NCI-H146 treated with DMSO at 0.1 percent for 48 hours (cell line): ENCODE measurements around the gene PHF20.
"Not testable (repeated sequence)": the region's sequence is repeated elsewhere in the genome, so short reads cannot be mapped to it uniquely, and the experiment has no call there.

ENCODE experiments used
- DNase-seq: peaks from one replicate; lab custom pipeline; 2025; ENCODE audit not compliant: unreplicated experiment; lab: John Stamatoyannopoulos, UW

Gene PHF20

GRCh38 chr20:35838205-35838604, 66.4 kb downstream of the PHF20 start:
- DNase-seq = no peak

GRCh38 chr20:35839904-35840303, 68.1 kb downstream of the PHF20 start:
- DNase-seq = no peak

- DNase-seq = no peak
These were observed 68.6 kb downstream of the PHF20 start for GRCh38 chr20:35840421-35840820.

DNA sequence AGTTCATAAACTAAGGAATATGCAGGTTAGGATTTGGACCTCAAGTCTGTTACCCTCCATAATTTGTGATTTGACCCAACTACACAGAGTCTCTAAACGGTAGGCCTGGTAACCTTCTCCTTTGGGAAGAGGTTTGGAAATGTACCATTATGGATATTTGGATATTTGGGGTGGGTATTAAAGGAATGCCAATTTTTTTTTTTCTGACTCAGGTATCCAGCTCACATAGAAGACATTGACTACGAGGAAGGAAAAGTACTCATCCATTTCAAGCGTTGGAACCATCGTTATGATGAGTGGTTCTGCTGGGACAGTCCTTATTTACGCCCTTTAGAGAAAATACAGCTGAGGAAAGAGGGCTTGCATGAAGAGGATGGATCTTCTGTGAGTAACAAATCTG, 70.5 kb downstream of the PHF20 start:
- DNase-seq = no peak

- not testable (repeated sequence) for DNase-seq
These were observed 72.1 kb downstream of the PHF20 start for GRCh38 chr20:35843894-35844293.

- DNase-seq = no peak
These were observed 73.7 kb downstream of the PHF20 start for GRCh38 chr20:35845561-35845960.

DNA sequence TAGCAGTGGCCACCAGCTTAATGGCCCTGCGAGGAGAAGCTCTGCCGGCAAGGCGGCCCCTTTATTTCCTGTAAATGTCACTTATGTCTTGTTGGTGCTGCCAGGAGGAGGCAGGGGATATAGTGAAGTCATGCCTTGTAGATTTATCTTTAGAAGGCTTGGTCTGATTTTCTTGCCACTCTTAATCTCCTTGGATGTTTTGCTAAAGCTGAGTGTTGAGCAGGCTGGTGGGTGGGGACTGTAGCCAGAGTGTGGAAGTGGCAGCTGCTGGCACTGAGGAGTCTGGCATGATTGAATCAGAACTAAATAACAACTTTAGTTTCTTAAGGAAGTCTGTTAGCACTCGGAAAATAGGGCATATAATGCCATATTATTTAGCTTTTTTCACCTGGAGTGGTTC, 77.9 kb downstream of the PHF20 start:
- no peak for DNase-seq

DNA sequence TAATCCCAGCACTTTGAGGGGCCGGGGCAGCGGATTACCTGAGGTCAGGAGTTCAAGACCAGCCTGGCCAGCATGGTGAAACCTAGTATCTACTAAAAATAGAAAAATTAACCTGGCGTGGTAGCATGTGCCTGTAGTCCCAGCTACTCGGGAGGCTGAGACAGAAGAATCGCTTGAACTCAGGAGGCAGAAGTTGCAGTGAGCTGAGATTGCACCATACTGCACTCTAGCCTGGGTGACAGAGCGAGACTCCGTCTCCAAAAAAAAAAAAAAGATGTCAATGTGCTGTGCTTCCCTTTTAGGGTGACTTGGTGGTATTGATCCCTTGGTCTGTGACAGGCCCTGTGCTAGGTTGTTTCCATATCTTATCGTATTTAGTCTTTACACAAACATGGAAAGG, 79.8 kb downstream of the PHF20 start:
- DNase-seq = not testable (repeated sequence)

- DNase-seq = no peak
These were observed 83.0 kb downstream of the PHF20 start for GRCh38 chr20:35854713-35855348.

GRCh38 chr20:35855641-35856040, 83.8 kb downstream of the PHF20 start:
- DNase-seq = not testable (repeated sequence)

GRCh38 chr20:35856866-35857265, 85.1 kb downstream of the PHF20 start:
- DNase-seq = no peak

DNA sequence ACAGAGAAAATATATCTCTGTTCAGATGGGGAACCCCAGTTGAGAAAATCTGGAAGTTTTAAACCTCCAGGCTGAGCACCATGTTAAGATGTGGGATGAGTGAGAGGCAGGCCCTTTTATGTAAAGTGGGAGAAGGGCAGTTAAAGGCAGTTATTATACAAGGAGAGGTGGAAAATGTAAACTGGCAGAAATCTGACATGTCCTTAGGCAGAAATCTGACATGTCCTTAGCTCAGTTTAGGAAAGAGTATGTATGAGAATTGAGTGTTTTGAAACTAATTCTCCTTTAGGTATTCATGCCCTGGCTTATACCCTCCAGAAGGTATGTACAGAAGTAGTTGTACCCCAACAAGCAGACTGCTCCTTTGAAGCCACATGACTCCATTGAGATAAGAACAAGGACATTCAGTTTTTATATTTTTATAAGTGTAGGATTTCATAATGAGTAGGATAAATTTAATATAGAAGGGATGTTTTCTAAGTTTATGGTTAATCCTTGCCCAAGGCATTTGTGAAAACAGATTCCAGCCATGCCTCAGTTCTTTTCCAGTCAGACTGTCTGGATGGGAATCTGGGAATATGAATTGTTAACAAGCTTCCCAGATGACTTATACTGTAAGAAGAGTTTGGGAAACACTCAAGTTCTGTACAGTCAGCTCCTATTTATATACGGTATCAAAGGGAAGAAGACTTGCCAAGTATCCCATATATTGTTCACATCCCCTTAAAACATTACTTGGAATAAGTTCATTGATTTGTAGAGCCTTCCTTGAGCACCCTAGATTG, 94.8 kb downstream of the PHF20 start:
- no peak for DNase-seq

DNA sequence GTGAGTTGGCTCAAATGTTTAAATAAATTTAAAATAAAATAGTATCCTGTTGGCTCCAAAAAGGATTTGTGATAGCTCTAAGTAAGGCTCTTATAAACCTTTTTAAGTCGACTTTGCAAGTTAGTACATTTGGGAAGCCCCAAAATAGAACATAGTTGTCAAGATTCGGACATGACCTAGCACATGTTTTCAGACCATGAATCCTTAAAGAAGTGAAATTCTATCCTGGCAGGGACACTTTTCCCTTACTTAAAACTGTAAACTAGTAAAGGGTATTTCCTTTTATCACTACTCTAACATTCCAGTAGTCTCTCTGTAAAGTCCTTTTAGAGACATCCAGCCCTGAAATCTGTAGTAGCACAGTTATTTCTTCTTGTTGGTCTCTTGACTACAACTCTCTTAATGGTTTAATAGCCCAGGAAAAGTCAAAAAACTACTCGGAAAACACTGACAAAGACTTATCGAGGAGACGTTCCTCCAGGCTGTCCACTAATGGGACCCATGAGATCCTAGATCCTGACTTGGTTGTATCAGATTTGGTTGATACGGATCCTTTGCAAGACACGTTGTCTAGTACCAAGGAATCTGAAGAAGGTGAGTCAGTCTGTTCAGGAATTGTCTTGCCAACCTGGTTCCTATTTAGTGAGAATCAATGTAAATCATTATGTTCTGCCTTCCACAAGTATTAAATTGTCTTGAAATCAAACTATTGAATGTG, 98.9 kb downstream of the PHF20 start:
- no peak for DNase-seq

DNA sequence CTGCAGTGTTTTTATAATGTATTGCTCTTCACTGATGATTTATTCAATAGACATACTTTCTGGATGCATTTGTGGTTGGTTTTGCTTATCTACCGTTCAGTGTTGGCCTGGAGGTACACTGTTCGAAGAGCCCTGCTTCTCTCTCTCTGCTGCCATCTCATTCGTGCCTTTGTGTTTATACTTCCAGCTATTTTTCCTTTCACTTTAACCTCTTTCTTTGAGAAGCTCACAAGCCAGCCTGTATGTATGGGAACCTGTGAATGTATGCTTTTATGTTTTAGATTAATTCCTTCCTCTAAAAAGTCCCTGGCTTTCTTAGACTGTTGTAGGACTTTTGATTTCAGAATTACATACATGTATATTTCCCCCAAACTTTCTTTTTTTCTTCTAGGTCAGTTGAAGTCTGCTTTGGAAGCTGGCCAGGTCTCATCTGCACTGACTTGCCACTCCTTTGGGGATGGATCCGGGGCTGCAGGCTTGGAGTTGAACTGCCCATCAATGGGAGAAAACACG, 99.5 kb downstream of the PHF20 start:
- no peak for DNase-seq

DNA sequence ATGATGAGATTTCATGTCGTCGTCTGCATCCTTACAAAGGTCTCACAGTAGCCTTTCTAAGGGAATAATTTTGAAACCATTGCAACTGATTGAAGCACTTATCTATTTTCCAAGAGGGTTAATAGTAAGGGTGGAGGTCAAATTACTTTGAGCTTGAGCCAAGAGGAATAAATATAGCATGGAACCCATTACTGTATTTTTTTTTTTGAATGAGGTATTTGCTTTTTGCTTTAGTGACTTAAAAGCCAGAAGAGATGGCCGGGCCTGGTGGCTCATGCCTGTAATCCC, 104.2 kb downstream of the PHF20 start:
- DNase-seq = peak; percentile 25

DNA sequence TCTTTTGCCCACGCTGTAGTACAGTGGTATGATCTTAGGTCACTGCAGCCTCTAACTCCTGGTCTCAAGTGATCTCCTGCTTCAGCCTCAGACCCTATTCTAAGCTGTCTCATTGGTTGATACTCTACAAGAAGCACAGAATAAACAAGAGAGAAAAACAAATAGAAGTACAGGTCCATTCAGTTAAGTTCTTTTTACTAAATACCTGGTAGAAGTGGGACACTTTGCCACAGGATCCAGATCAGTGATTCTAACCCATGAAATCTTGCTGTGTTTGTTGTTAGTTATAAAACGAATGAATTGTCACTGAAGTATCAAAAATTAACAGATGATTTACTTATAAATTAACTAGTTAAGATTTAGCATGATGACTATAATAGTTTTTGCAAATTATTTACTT, 105.8 kb downstream of the PHF20 start:
- no peak for DNase-seq

GRCh38 chr20:35878113-35878625, 106.4 kb downstream of the PHF20 start:
- no peak for DNase-seq

DNA sequence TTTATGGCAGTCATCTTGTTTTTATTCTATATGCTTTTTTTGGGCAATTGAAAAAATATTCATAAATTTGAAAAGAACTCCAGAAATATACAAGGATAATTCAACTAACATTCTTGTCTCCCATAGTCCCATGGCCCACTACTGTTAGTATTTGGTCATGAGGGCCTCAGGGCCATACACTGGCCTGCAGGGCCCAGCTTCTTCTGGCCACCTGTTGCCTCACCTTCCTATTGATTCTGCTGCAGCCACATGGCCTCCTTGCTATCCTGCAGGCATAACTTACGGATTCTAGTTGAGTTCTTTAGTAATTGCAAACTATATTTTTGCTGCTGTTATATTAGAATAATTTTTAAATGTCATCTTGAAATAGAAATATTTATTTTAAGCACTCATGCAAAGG, 109.9 kb downstream of the PHF20 start:
- no peak for DNase-seq

DNA sequence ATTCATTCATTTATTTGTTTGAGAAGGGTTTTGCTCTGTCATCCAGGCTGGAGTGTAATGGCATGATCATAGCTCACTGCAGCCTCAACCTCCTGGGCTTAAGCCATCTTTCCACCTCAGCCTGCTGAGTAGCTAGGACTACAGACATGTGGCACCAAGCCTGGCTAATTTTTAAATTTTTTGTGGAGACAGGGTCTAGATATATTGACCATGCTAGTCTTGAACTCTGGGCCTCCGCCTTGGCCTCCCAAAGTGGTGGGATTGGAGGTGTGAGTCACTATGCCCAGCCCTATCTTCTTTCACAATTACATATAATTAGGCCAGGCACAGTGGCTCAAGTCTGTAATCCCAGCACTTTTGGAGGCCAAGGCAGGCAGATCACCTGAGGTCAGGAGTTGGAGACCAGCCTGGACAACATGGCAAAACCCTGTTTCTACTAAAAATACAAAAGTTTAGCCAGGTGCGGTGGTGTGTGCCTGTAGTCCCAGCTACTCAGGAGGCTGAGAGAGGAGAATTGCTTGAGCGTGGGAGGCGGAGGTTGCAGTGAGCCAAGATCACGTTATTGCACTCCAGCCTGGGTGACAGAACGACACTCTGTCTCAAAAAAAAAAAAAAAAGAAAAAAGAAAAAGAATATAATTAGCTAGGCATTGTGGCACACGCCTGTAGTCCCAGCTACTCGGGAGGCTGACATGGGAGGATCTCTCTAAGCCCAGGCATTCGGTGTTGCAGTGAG, 110.8 kb downstream of the PHF20 start:
- not testable (repeated sequence) for DNase-seq

DNA sequence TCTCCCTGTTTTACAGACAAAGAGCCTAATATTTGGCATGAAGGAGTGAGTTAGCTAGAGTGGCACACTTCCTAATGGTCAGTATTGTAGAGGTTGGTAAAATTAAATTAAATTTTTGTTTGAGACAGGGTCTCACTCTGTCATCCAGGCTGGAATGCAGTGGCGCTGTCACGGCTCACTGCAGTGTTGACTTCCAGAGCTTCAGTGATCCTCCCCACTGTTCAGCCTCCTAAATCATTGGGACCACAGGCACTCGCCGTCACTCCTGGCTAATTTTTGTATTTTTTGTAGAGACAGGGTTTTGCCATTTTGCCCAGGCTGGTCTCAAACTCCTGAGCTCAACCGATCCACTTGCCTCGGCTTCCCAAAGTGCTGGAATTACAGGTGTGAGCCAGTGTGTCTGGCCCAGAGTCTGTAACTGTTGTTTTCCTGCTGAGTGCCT, 111.5 kb downstream of the PHF20 start:
- DNase-seq = no peak
